Muscle of back (tissue), 11 donors: Measurements from ENCODE around the gene IGF2BP2. TPM values are rescaled to one million over a fixed set of nuclear protein-coding genes. Genes with fewer than 3 reads are reported as not detected.
"Not testable (repeated sequence)": the region's sequence is repeated elsewhere in the genome, so short reads cannot be mapped to it uniquely, and the experiment has no call there.

Experiments used
- DNase-seq, 3 donors: peaks; one replicate each; pipeline versions ENCODE4 v3.0.0 to v3.0.0-alpha.2; 2013
- polyA plus RNA-seq, 10 donors: library from polyadenylated mRNA; unstranded; fragments of 120-200 nt; gene quantifications; one replicate each; pipeline ENCODE4 v1.2.1, GENCODE V29; 2013; ENCODE audit not compliant: insufficient read length in 10 of 10

IGF2BP2 gene
- polyA plus RNA-seq, 10 donors: 34.6 to 59.6 (median 39.3) TPM

DNA sequence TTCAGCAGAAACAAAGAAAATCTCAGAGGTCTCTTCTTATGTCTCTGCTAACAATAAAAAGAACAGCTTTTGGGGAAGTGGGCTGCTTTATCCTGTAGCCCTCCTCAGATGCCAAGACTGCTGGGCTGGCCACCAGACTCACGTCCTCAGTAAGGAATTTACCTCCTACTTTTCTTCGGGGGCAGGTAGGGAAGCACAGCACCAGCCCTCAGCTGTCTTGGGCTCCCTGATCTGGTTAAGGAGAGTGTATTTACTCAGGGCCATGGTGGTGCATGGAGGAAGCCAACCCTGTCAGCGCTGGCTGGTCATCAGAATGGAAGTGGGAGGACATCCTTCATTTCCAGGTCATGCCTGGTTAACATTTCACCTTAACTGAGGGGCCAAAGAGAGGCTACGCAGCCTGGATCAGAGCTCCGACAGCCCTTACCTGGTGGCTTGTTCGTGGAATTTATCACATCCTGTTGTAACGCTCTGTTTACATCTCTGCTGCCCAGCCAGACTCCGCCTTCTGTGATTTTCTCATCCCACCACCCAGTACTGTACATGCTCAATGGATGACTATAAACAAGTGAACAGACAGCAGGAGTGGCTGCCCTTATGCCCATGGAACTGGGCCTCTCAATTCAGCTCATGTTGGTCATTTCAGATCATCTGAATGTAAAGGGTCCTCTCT is 108.3 kb downstream of the IGF2BP2 start:
- no peak for DNase-seq

- DNase-seq: no peak
Observed at GRCh38 chr3:185715091-185715490, 109.8 kb downstream of the IGF2BP2 start.

GRCh38 chr3:185714085-185714484 is 110.8 kb downstream of the IGF2BP2 start:
- no peak for DNase-seq

GRCh38 chr3:185713015-185713414 is 111.8 kb downstream of the IGF2BP2 start:
- no peak for DNase-seq

- no peak for DNase-seq
Observed at GRCh38 chr3:185712337-185712736, 112.5 kb downstream of the IGF2BP2 start.

DNA sequence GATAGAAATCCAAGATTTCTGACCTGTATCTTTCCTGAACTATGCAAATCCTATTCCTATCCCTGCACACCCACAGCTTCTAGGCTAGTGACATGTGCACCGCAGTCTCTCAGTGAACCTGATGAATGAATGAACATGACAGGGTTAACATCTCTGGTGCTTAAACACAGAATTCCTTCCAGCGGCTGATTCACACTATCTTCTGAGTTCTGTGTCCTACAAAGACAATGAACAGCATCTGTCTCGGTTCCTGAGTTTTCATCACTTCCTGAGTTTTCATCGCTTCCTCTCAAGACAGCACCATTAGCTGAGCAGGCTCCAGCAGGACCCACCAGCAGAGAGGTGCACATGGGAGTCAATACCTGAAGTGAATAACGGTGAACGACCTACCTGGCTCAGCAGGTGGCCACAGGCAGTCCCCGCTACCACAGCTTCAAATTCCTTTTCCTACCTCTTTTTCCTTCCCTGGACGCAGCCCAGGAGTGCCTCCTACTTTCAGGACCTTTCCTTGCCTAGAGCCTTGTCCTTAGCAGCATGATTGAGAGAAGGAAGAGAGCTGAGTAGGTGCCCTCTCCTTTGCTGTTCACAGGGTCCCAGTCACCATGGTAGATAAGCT is 113.5 kb downstream of the IGF2BP2 start:
- no peak for DNase-seq

GRCh38 chr3:185709251-185709955 is 115.4 kb downstream of the IGF2BP2 start:
- DNase-seq: peak in 1 of 3 donors; percentile 55

DNA sequence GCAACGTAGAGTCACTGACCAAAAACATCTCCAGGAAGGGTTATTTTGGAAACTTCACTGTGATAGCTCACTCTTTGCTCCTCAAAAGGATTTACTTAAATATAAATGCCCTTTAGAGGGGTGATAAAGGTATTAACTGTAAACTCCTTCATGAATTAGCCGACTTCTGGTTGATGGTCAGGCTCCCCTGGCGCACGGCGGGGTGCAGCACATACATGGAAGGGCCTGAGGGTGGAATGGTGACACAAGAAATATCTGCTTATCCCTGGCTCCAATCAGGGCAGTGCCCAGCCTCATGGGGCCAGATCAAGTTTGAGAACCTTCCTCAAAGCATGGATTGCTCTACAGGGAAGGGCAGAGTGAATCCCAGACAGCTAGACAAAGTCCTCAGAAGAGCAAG is 116.5 kb downstream of the IGF2BP2 start:
- DNase-seq: no peak

DNA sequence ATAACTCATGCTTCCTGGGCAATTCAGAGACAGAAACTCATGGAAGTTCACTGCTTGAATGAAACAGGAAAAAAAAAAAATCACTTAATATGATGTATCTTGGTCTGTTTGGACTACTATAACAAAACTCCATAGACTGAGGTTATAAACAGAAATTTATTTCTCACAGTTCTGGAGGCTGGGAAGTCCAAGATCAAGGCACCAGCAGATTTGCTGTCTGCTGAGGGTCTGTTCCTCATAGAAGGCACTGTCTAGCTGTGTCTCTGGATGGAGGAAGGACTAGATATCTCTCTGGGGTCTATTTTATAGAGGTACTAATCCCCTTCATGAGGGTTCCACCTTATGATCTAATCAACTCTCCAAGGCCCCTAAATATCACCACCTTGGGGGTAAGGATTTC is 119.3 kb downstream of the IGF2BP2 start:
- no peak for DNase-seq

- peak in 1 of 3 donors; percentile 39 for DNase-seq
Observed at GRCh38 chr3:185702262-185703225, 122.3 kb downstream of the IGF2BP2 start.

DNA sequence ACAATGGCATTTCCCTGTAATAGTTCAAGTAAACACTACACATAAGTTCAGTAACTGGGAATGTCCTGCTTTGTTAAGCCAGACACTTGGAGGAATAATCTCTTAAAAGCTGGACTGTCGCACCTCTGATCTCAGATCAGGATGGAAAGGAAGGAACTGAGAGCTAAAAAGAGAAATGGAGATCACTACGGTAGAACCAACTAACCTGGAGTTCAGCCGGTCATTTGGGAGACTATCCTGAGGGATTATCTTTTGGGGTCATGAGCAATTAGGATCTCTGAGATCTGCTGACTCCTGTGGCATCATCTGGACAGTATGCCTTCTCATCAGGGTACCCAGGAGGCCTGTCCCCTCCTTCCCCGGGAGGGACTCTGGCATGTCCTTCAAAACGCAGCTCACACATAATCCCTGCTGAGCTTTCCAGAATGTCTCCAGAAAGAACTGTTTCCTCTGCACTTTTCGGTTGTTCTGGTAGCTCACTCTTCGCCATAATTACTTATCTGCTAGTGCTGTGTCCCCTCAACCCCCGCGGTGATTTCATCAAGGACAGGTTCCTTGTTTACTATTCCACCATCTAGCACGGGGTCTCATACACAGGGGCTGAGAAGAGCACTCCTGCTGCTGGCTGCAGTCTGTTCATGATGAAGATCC is 123.1 kb downstream of the IGF2BP2 start:
- no peak for DNase-seq

GRCh38 chr3:185699927-185700326 is 124.9 kb downstream of the IGF2BP2 start:
- DNase-seq: no peak

- DNase-seq: not testable (repeated sequence)
Observed at GRCh38 chr3:185697228-185697627, 127.6 kb downstream of the IGF2BP2 start.

- no peak for DNase-seq
Observed at GRCh38 chr3:185696039-185696438, 128.8 kb downstream of the IGF2BP2 start.

DNA sequence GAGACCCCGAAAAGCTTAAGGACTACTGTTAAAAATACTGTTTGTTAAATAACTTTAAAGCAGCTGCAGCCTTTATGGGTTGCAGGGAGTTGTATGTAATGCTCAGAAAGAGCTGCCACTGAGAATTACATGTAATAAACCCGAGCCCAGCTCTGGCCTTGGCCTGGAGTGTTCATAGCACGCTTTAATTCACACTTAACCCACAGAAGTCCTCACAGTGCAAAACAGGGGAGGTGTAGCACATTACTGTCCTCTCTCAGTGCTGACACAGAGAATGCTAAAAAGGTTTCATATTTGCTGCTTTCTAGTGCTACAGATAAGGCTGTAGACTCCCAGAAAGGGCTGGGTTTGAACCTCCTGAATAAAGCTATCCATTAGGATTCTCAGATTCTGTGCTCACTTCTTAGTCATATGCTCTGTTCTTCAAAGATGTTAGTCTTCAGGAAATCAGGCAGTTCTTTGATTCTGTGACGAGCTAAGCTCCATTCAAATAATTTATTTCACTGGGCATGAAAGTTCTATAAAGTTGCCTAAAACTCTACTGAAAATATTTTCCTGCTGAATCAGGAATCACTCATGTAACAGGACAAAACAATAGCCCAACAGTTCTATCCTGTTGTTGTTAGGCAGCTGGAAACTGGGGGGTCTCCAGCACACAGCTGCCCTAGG is 130.7 kb downstream of the IGF2BP2 start:
- DNase-seq: no peak

DNA sequence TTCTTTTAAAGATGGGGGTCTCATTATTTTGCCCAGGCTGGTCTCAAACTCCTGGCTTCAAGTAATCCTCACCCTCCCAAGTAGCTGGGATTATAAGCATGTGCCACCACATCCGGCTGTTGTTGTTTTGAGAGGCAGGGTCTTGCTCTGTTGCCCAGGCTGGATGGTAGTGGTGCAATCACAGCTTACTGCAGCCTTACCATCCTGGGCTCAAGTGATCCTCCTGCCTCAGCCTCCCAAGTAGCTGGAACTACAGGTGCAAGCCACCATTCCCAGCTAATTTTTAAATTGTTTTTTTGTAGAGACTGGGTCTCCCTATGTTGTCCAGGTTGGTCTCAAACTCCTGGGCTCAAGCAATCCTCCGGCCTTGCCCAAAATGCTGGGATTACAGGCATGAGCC is 133.2 kb downstream of the IGF2BP2 start:
- DNase-seq: no peak

- peak in 1 of 3 donors; percentile 33 for DNase-seq
Observed at GRCh38 chr3:185687271-185687878, 137.5 kb downstream of the IGF2BP2 start.

- DNase-seq: no peak
Observed at GRCh38 chr3:185685231-185686035, 139.4 kb downstream of the IGF2BP2 start.

- DNase-seq: peak in 1 of 3 donors; percentile 30
Observed at GRCh38 chr3:185680231-185680630, 144.6 kb downstream of the IGF2BP2 start.
